B cell (primary cell): Measurements from ENCODE around the gene TSPAN32. TPM values are rescaled to one million over a fixed set of nuclear protein-coding genes. Genes with fewer than 3 reads are reported as not detected.

ENCODE experiments used
- ATAC-seq: fragments of 200-7000 bp; cut with Tn5 transposase; one replicate; pipeline ENCODE4 v1.10.0; 2021; ENCODE audit warnings: low read depth, mild to moderate bottlenecking, moderate number of reproducible peaks, moderate library complexity
- CTCF ChIA-PET: fragments of 350-600 bp; sonication (Branson Sonifier 250); formaldehyde crosslinking; loops from one replicate; lab custom pipeline; 2021; ENCODE audit warnings: antibody characterized with exemption, inconsistent platforms; lab: Charles Lee
- POLR2A ChIA-PET: fragments of 350-600 bp; sonication (Branson Sonifier 250); formaldehyde crosslinking; loops from one replicate; lab custom pipeline; 2021; ENCODE audit warnings: antibody characterized with exemption; lab: Charles Lee
- DNase-seq: peaks from one replicate; pipeline ENCODE4 v3.0.0; 2013
- H2AFZ ChIP-seq: 2 replicates; pipeline ENCODE4 v1.6.1; 2012; ENCODE audit warnings: mild to moderate bottlenecking, low read depth, low read length; ENCODE audit not compliant: insufficient read depth, poor library complexity, severe bottlenecking
- H3K27ac ChIP-seq, 2 donors: 1 replicate in 1 of 2; 2 replicates in 1 of 2; pipeline ENCODE4 v1.5.1; 2012 to 2013; ENCODE audit warnings: low read length in 2 of 2, mild to moderate bottlenecking in 2 of 2, moderate library complexity in 1 of 2
- H3K27me3 ChIP-seq, 4 experiments: fragments of 200-600 bp in 1 of 4; sonication (generic) in 1 of 4; replicated peaks in 1 of 4; 1 replicate in 2 of 4; 2 replicates in 2 of 4; pipeline versions ENCODE4 v1.6.1 to v1.7.0; 2013 to 2016; ENCODE audit warnings: low read length in 3 of 4, mild to moderate bottlenecking in 2 of 4, mixed read lengths in 1 of 4, moderate library complexity in 1 of 4; ENCODE audit not compliant: insufficient read depth in 4 of 4, control insufficient read depth in 3 of 4; ENCODE audit errors: control extremely low read depth in 1 of 4
- H3K36me3 ChIP-seq, 2 experiments: replicated peaks in 1 of 2; 1 replicate in 1 of 2; 2 replicates in 1 of 2; pipeline versions ENCODE4 v1.6.1 to v1.7.1; 2013; ENCODE audit warnings: low read length in 1 of 2; ENCODE audit not compliant: insufficient read depth in 2 of 2, control insufficient read depth in 1 of 2; ENCODE audit errors: control extremely low read depth in 1 of 2, extremely low read depth in 1 of 2
- H3K4me1 ChIP-seq, 2 donors: fragments of 200-600 bp in 1 of 2; sonication (generic) in 1 of 2; 1 replicate in 1 of 2; 2 replicates in 1 of 2; pipeline versions ENCODE4 v1.5.1 to v1.6.1; 2013 to 2017; ENCODE audit warnings: low read length in 2 of 2; ENCODE audit not compliant: control insufficient read depth in 2 of 2, insufficient read depth in 2 of 2
- H3K4me2 ChIP-seq: replicated peaks from 2 replicates; pipeline ENCODE3; 2012; ENCODE audit warnings: mild to moderate bottlenecking, low read depth, low read length; ENCODE audit not compliant: poor library complexity, severe bottlenecking
- H3K4me3 ChIP-seq, 5 experiments: fragments of 200-600 bp in 1 of 5; sonication (generic) in 1 of 5; 1 replicate in 3 of 5; 2 replicates in 2 of 5; pipeline versions ENCODE4 v1.5.1 to v1.7.0; 2011 to 2016; ENCODE audit warnings: low read length in 4 of 5, mild to moderate bottlenecking in 4 of 5, low read depth in 2 of 5, control low read depth in 1 of 5, moderate library complexity in 1 of 5; ENCODE audit not compliant: insufficient read depth in 1 of 5; ENCODE audit errors: control extremely low read depth in 1 of 5, extremely low read depth in 1 of 5
- H3K79me2 ChIP-seq: fragments of 200-600 bp; sonication (generic); one replicate; pipeline ENCODE4 v1.6.0; 2016; ENCODE audit warnings: low read length; ENCODE audit not compliant: control insufficient read depth, insufficient read depth
- H3K9ac ChIP-seq: fragments of 200-600 bp; sonication (generic); 2 replicates; pipeline ENCODE4 v1.6.1; 2017; ENCODE audit warnings: mild to moderate bottlenecking, low read length, moderate library complexity
- H3K9me3 ChIP-seq, 3 donors: one replicate each; pipeline versions ENCODE4 v1.6.1 to v1.7.1; 2013; ENCODE audit warnings: low read length in 2 of 3; ENCODE audit not compliant: control insufficient read depth in 2 of 3, insufficient read depth in 1 of 3; ENCODE audit errors: control extremely low read depth in 1 of 3
- H4K20me1 ChIP-seq: 2 replicates; pipeline ENCODE4 v1.6.0; 2012; ENCODE audit warnings: mild to moderate bottlenecking, low read length; ENCODE audit not compliant: insufficient read depth, control insufficient read depth, poor library complexity, severe bottlenecking
- H3K27ac Mint-ChIP-seq: one replicate; pipeline ENCODE4 v1.8.0; 2021; ENCODE audit warnings: mixed read lengths
- H3K27me3 Mint-ChIP-seq: one replicate; pipeline ENCODE4 v1.8.0; 2021; ENCODE audit warnings: mixed read lengths
- H3K4me1 Mint-ChIP-seq: one replicate; pipeline ENCODE4 v1.8.0; 2021; ENCODE audit warnings: mixed read lengths
- H3K4me3 Mint-ChIP-seq: one replicate; pipeline ENCODE4 v1.8.0; 2021; ENCODE audit warnings: mixed read lengths
- H3K9me3 Mint-ChIP-seq: one replicate; pipeline ENCODE4 v1.8.0; 2022; ENCODE audit warnings: mixed read lengths; ENCODE audit not compliant: insufficient read depth
- CTCF ChIP-seq: fragments of 200-600 bp; IDR thresholded peaks from one replicate; pipeline ENCODE4 v1.8.0; 2022; ENCODE audit warnings: antibody characterized with exemption, mild to moderate bottlenecking
- EZH2 ChIP-seq: IDR thresholded peaks from 2 replicates; pipeline ENCODE4 v1.6.1; 2012; ENCODE audit warnings: borderline replicate concordance, low read depth, mild to moderate bottlenecking, moderate library complexity, low read length; ENCODE audit not compliant: insufficient read depth, poor library complexity, severe bottlenecking
- WGBS: methylation state at CpG from one replicate; pipeline ENCODE4 v1.1.5; 2013; ENCODE audit warnings: missing lambda C conversion rate; ENCODE audit not compliant: insufficient coverage; 5-methylcytosine and 5-hydroxymethylcytosine counted together
- intact Hi-C: fragments of 100-400 bp; cut with micrococcal nuclease; formaldehyde crosslinking; loops from one replicate; pipeline ENCODE4 v1.10.0; 2022
- polyA plus RNA-seq: library from polyadenylated mRNA; depleted of rRNA; stranded (reverse); fragments of >200 nt; gene quantifications from 2 replicates; pipeline ENCODE4 v1.2.3, GENCODE V29; 2012
- total RNA-seq, 2 donors: library from RNA; stranded (reverse); fragments of 120-200 nt in 1 of 2; gene quantifications; 1 replicate in 1 of 2; 2 replicates in 1 of 2; pipeline versions ENCODE4 v1.2.3 to v1.2.4, GENCODE V29; 2013 to 2022

TSPAN32 gene
- total and polyA plus RNA-seq, 2 donors (not counting 1 experiment from before 2014, with no cell fraction given), result 22.2 to 75.9 TPM

- no peaks in the 10 kb centered on the region for H3K36me3 ChIP-seq
- no peak for TF ChIP-seq EZH2
- no peak for TF ChIP-seq CTCF
- H3K4me1 ChIP-seq, result peaks cover 23 to 33% of the 10 kb centered on the region in 2 donors
- ATAC-seq (no peak), DNase-seq (no peak)
- Mint-ChIP-seq H3K27me3 (peaks cover 2% of the 10 kb centered on the region), H3K4me1 (peaks cover 27% of the 10 kb centered on the region), H3K27ac (no peak overlapping the region), H3K9me3 (no peaks in the 10 kb centered on the region), H3K4me3 (peak overlapping the region; percentile 59)
- no peaks in the 10 kb centered on the region for H3K79me2 ChIP-seq
- peaks cover 0 to 24% (median 0%) of the 10 kb centered on the region in 3 donors for H3K9me3 ChIP-seq
- CTCF ChIA-PET, result interaction anchor here (1.6 kb wide), 1 partner anchor 30 kb away, joined by 4 read pairs; the partner anchor contains the start of genes C11orf21 and TSPAN32
- peaks cover 0 to 42% (median 9%) of the 10 kb centered on the region in 4 experiments for H3K27me3 ChIP-seq
- intact Hi-C loops, result no loop called here
- WGBS, result 40% methylated on average over 40 of the region's 45 CpGs
- H4K20me1 ChIP-seq, result no peaks in the 10 kb centered on the region
- POLR2A ChIA-PET, result interaction anchor here (0.6 kb wide), 1 partner anchor 7 kb away, joined by 9 read pairs; no protein-coding TSS in a partner anchor
- no peak overlapping the region for H3K27ac ChIP-seq
- peak overlapping the region; percentile 47 for H3K9ac ChIP-seq
- peak overlapping the region; percentile 92 for H3K4me2 ChIP-seq
- H2AFZ ChIP-seq, result peak overlapping the region; percentile 79
- peak overlapping the region in 3 of 5 experiments; percentile 35 to 75 (median 41) for H3K4me3 ChIP-seq
These were observed 30.2 kb upstream of the TSPAN32 start for GRCh38 chr11:2271327-2272227.
